Measurements from ENCODE around the gene EEF2.
"Not testable (repeated sequence)": the region's sequence is repeated elsewhere in the genome, so short reads cannot be mapped to it uniquely, and the experiment has no call there.

The EEF2 gene

DNA sequence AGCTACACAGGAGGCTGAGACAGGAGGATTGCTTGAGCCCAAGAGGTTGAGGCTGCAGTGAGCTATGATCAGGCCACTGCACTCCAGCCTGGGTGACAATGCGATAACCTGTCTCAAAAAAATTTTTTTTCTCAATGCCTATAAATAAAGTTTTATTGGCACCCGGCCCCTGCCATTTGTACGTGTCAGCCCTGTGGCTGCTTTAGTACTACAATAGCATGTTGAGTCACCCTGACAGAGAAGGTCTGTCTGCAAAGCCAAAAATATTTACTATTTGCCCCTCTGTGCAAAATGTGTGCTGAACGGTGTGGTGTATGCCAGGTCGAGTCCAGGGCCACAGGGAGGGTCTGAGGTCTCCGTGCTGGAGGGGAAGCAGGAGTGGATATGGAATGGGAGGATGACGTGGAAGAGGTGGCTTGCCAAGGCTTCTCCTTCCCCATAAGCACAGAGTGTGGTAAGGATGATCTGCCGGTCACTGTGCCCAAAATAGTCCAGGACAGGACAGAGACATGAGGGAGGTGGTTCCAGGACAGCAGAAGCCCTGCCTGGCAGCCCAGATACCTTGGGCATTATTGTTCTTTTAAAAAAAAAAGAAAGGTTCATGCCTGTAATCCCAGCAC, 42.4 kb downstream of the EEF2 start:
- no peak for DNase-seq

DNA sequence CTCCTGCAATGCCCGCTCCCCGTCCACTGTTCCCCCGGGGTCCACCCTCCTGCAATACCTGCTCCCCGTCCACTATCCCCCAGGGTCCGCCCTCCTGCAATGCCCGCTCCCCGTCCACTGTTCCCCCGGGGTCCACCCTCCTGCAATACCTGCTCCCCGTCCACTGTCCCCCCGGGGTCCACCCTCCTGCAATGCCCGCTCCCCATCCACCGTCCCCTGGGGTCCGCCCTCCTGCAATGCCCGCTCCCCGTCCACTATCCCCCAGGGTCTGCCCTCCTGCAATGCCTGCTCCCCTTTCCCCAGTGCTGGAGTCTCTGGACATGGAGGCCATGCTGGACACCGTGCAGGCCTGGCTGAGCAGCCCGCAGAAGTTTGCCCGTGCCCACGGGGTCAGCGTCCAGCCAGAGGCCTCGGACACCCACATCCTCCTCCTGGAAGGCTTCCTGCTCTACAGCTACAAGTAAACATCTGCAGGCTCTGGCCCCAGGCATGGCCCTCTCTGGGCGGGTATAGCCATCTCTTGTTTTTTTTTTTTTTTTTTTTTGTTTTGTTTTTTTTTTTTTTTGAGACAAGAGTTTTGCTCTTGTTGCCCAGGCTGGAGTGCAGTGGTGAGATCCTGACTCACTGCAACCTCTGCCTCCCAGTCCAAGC, 46.8 kb downstream of the EEF2 start:
- DNase-seq: not testable (repeated sequence)

DNA sequence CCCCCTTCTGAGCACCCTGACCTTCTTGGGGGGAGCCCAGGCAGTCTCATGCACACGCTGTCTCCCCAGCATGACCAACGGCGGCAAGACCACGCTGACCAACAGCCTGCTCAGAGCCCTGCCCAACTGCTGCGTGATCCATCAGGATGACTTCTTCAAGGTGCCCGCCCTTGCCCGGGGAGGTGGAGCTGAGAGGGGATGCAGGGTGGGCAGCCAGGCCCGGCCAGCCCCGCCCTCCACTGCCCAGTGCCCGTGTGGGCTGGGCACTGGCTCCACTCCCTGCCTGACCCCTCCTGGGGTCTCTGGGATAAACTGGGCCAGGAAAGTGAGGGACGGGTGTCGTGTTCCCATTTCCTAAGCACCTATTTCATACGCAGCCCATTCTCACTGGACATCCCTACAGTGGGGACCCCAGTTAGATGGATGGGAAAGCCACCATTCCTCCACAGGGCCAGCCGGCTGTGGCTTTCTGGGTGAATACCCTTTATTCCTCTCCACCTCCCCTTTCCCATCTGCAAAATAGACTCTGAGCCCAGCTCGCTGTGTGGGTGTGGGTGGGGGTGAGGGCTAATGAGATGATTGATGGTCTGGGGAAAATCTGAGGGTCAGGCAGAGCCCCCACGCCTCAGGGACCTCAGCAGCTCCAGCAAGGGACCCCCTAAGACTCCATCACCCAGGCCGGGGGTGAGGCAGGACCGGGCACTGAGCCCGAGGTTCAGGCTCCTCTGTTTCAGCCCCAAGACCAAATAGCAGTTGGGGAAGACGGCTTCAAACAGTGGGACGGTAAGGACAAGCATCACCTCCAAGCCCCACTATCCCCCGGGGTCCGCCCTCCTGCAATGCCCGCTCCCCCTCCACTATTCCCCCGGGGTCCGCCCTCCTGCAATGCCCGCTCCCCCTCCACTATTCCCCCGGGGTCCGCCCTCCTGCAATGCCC, 48.5 kb downstream of the EEF2 start:
- no peak for DNase-seq

DNA sequence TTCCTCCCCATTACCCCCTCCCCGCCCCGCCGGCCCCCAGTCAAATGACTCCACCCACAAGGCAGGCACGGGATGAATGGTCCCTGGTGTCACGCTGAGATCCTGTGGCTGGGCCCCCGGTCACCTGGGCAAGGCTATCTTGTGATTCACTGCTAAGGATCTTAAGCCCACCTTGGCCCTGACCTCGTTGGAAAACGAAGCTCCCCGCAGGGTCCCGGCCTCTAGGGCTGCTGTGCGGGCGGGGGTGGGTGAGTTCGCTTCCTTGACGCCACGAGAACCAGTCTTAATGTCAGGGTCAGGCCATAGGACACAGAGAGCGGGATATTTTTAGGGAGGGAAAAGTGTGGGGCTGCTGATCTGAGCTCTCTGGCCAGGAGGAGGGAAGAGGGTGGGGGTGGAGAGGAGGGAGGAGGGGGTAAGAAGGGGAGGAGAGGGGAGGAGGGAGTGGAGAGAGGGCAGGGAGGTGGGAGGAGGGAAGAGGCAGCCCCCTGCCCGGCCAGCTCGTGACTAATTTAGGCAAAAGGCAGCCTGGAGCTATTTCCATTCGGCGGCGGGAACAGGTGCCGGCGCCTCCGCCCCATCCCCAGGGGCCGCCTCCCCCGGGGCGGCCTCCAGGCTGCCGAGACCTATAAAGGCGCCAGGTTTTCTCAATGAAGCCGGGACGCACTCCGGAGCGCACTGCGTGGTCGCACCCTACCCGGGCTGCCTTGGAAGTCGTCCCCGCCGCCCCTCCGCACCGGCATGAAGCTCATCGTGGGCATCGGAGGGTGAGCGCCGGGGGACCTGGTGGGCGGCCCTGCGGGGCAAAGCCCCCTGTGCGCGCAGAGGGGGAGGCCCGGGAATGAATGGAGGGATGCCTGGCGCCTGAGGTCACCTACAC, 52.1 kb downstream of the EEF2 start, which contains the start of gene NMRK2:
Gene NMRK2 (plus strand): TSS at position 139 of the 880 bp plus-strand sequence. CDS start 603 bp downstream, at position 742.
- DNase-seq: no peak

DNA sequence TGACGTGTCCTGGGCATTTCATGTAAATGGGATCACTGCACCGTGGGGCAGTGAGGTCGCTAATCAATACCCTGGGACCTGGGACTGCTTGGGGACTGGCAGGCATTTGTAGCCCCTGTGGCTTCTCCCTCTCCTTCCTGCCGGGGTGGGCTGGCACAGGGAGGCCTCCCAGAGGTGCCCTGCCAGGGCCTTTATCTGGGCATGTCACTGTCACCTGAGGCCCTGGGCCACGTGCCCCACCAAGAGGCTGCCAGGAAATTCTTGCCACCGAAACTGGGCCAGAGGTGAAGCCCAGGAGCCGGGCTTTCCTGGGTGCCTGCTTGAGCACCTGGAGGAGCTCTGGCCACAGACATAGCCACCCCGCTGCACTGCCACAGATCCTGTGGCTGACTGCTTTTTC, 54.2 kb downstream of the EEF2 start:
- DNase-seq: no peak

Measured in left hindlimb (tissue), 1 donor.